Tibial nerve (tissue), 4 donors: ENCODE results near the gene GP9. TPM values are rescaled to one million over a fixed set of nuclear protein-coding genes. Genes with fewer than 3 reads are reported as not detected.
A peak's percentile ranks its signal among the peaks of the same experiment; 100 is the strongest.

Experiments used
- DNase-seq, 2 donors: peaks; one replicate each; pipeline ENCODE4 v3.0.0-alpha.2; 2019; ENCODE audit warnings: low spot score in 2 of 2
- H3K27ac ChIP-seq, 4 donors: fragments of 200-600 bp; sonication (generic) in 3 of 4; one replicate each; pipeline ENCODE4 v1.5.1; 2017 to 2019; ENCODE audit warnings: mild to moderate bottlenecking in 1 of 4
- H3K27me3 ChIP-seq, 2 donors: fragments of 200-600 bp; sonication (generic) in 1 of 2; one replicate each; pipeline versions ENCODE4 v1.5.1 to v1.6.0; 2017 to 2019
- H3K36me3 ChIP-seq, 3 donors: fragments of 200-600 bp; sonication (generic); one replicate each; pipeline ENCODE4 v1.5.1; 2018 to 2019
- H3K4me1 ChIP-seq, 4 donors: fragments of 200-600 bp; sonication (generic) in 3 of 4; one replicate each; pipeline ENCODE4 v1.5.1; 2017 to 2019
- H3K4me3 ChIP-seq, 4 donors: fragments of 200-600 bp; sonication (generic) in 3 of 4; one replicate each; pipeline ENCODE4 v1.5.1; 2017 to 2019; ENCODE audit warnings: mild to moderate bottlenecking in 1 of 4, moderate library complexity in 1 of 4
- H3K9me3 ChIP-seq, 4 donors: fragments of 200-600 bp; sonication (generic) in 3 of 4; one replicate each; pipeline ENCODE4 v1.5.1; 2017 to 2019
- EP300 ChIP-seq, 2 donors: sonication (generic); formaldehyde crosslinking; IDR thresholded peaks; one replicate each; pipeline ENCODE4 v1.6.1; 2017; ENCODE audit warnings: antibody characterized with exemption in 2 of 2, mild to moderate bottlenecking in 1 of 2
- POLR2A ChIP-seq, 2 donors: fragments of 450-650 bp; IDR thresholded peaks; one replicate each; pipeline ENCODE4 v1.6.1; 2017; ENCODE audit warnings: antibody characterized with exemption in 2 of 2, mild to moderate bottlenecking in 2 of 2, moderate library complexity in 2 of 2
- WGBS, 2 donors: methylation state at CpG; one replicate each; pipeline ENCODE4 v1.1.5; 2018; 5-methylcytosine and 5-hydroxymethylcytosine counted together
- total RNA-seq, 4 donors: library from RNA; depleted of rRNA; stranded (reverse); fragments of >200 nt; gene quantifications; one replicate each; pipeline ENCODE4 v1.1.0, GENCODE V29; 2016
- TF ChIP-seq, protein P1 (sequence below), 5 experiments: fragments of 200-600 bp in 3 of 5; fragments of 450-650 bp in 2 of 5; sonication (generic) in 3 of 5; IDR thresholded peaks; one replicate each; pipeline ENCODE4 v1.5.1; 2016 to 2019; ENCODE audit warnings: antibody characterized with exemption in 5 of 5, mild to moderate bottlenecking in 3 of 5, moderate library complexity in 2 of 5

Gene GP9
- total RNA-seq, 4 donors from 2014 or later: not detected

DNA sequence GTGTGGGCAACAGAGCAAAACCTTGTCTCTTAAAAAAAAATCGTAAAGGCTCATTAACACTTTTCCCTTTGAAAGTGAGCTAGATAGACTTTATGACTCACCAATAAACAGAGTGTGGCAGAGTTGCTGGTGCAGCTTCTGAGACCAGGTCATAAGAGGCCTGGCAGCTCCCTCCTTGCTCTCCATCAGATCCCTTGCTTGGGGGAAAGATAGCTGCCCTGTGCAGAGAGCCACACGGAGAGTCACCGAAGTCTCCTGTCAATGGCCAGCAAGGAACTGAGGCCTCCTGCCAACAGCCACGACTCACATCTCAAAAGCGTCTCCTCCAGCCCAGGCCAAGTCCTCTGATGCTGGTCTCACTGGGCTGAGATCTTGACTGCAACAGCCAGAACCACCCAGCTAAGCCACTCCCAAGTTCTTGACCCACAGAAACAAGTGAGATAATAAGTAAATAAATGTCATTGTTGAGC lies 8.7 kb upstream of the GP9 start:
- peaks cover 0 to 25% (median 10%) of the 10 kb centered on the region in 4 donors for H3K4me1 ChIP-seq
- H3K4me3 ChIP-seq: no peak overlapping the region
- H3K27ac ChIP-seq: peak overlapping the region in 1 of 4 donors; percentile 25
- peaks cover 0 to 9% (median 0%) of the 10 kb centered on the region in 4 donors for H3K9me3 ChIP-seq
- H3K36me3 ChIP-seq: no peaks in the 10 kb centered on the region
- TF ChIP-seq, protein P1, sequence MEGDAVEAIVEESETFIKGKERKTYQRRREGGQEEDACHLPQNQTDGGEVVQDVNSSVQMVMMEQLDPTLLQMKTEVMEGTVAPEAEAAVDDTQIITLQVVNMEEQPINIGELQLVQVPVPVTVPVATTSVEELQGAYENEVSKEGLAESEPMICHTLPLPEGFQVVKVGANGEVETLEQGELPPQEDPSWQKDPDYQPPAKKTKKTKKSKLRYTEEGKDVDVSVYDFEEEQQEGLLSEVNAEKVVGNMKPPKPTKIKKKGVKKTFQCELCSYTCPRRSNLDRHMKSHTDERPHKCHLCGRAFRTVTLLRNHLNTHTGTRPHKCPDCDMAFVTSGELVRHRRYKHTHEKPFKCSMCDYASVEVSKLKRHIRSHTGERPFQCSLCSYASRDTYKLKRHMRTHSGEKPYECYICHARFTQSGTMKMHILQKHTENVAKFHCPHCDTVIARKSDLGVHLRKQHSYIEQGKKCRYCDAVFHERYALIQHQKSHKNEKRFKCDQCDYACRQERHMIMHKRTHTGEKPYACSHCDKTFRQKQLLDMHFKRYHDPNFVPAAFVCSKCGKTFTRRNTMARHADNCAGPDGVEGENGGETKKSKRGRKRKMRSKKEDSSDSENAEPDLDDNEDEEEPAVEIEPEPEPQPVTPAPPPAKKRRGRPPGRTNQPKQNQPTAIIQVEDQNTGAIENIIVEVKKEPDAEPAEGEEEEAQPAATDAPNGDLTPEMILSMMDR (IDR thresholded peaks at IDR 0.05): no peak
- H3K27me3 ChIP-seq: no peaks in the 10 kb centered on the region
- 40 to 42% methylated on average over 5 of the region's 5 CpGs for WGBS, 2 donors
- peak in 1 of 2 donors; percentile 24 for DNase-seq

DNA sequence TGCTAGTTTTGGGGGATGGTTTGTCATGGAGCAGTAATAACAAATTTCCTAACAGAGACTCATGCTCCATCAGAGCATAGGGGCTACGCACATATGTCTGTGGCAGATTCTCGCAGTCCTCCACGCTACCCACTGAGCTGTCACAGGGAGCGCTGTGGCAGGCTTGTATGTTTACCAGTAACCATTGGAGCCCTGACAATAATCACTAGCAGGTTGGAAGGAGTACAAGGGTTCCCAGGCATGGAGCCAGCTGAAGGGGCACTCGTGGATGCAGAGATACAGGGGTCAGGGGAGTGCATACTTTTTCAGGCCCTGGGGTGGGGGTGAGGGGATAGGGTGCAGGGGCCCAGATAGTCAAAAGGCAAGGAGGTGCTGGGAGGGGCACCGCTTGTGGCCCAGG lies 7.9 kb upstream of the GP9 start:
- Histone ChIP-seq H3K4me1 (peaks cover 0 to 25% (median 10%) of the 10 kb centered on the region in 4 donors), H3K9me3 (peaks cover 0 to 8% (median 0%) of the 10 kb centered on the region in 4 donors), H3K27ac (peak overlapping the region in 2 of 4 donors; percentile 32 to 58), H3K4me3 (no peak overlapping the region), H3K27me3 (no peaks in the 10 kb centered on the region), H3K36me3 (no peaks in the 10 kb centered on the region)
- WGBS, 2 donors: 64 to 65% methylated on average over 6 of the region's 6 CpGs
- TF ChIP-seq EP300 (IDR thresholded peaks at IDR 0.05) (no peak), POLR2A (IDR thresholded peaks at IDR 0.05) (no peak)
- TF ChIP-seq, protein P1 (IDR thresholded peaks at IDR 0.05): no peak
- DNase-seq: no peak

DNA sequence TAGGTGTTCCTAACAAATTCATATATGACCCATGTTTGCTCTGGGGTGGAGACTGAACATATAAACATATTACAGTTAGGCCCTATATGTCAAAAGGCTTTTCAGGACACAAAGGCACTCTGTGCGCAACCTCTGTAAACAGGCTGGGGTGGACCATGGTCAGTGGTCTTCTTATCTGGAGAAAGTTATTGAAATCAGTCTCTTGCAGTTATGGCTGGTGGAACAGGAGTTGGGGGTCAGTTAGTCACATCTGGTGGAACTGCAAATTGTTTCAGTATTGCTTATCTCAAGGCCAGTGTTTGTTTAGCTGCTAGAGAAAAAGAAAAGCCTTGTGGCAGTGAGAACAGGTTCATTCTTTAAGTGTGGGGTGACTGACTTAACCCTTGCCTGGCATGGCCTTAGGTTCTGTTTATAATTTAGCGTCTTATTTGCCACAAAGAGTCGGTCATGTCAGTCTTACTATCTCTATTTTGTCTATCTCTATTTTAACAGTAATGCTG lies 5.9 kb upstream of the GP9 start:
- no peak for DNase-seq
- H3K36me3 ChIP-seq: no peaks in the 10 kb centered on the region
- H3K9me3 ChIP-seq: no peaks in the 10 kb centered on the region
- no peaks in the 10 kb centered on the region for H3K27me3 ChIP-seq
- TF ChIP-seq, protein P1 (IDR thresholded peaks at IDR 0.05): no peak
- TF ChIP-seq POLR2A (IDR thresholded peaks at IDR 0.05) (no peak), EP300 (IDR thresholded peaks at IDR 0.05) (no peak)
- peaks cover 0 to 32% (median 10%) of the 10 kb centered on the region in 4 donors for H3K4me1 ChIP-seq
- no peak overlapping the region for H3K4me3 ChIP-seq
- 76 to 81% methylated on average over 3 of the region's 3 CpGs for WGBS, 2 donors
- H3K27ac ChIP-seq: no peak overlapping the region

GRCh38 chr3:129056451-129057173 lies 4.0 kb upstream of the GP9 start:
- no peak overlapping the region for H3K27ac ChIP-seq
- WGBS, 2 donors: 55 to 72% methylated on average over 9 of the region's 9 CpGs
- H3K4me3 ChIP-seq: no peak overlapping the region
- no peak for DNase-seq
- H3K36me3 ChIP-seq: no peaks in the 10 kb centered on the region
- no peaks in the 10 kb centered on the region for H3K27me3 ChIP-seq
- H3K4me1 ChIP-seq: peaks cover 0 to 31% (median 10%) of the 10 kb centered on the region in 4 donors
- no peaks in the 10 kb centered on the region for H3K9me3 ChIP-seq
- TF ChIP-seq, protein P1 (IDR thresholded peaks at IDR 0.05): no peak
- TF ChIP-seq POLR2A (IDR thresholded peaks at IDR 0.05): no peak
- TF ChIP-seq EP300 (IDR thresholded peaks at IDR 0.05): no peak

DNA sequence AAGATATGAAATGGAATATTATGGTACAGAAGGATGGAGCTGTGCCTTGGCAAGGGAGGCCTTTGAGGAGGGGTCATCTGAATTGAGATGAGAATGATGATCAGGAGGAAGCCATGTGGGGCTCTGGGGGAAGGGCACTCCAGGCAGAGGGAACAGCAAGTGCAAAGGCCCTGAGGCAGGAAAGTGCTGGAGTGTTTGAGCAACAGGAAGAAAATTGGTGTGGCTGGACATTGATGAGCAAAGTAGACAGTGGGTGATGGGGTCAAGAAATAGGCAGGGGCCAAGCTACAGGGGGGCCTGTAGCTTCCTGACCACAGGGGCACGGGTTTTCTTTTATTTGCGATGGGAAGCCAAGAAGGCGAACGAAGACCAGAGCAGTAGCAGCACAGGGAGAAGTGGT lies 3.3 kb upstream of the GP9 start:
- 91 to 92% methylated on average over 4 of the region's 4 CpGs for WGBS, 2 donors
- Histone ChIP-seq H3K27me3 (no peaks in the 10 kb centered on the region), H3K4me3 (no peak overlapping the region), H3K36me3 (no peaks in the 10 kb centered on the region), H3K27ac (no peak overlapping the region), H3K9me3 (no peaks in the 10 kb centered on the region), H3K4me1 (peaks cover 0 to 24% (median 7%) of the 10 kb centered on the region in 4 donors)
- DNase-seq: no peak
- TF ChIP-seq, protein P1 (IDR thresholded peaks at IDR 0.05): no peak
- TF ChIP-seq POLR2A (IDR thresholded peaks at IDR 0.05): no peak
- no peak for TF ChIP-seq EP300 (IDR thresholded peaks at IDR 0.05)
